DOHH2 (cell line): ENCODE results near the gene BECN2.

Experiments used
- H3F3A ChIP-seq: fragments of 200-600 bp; sonication (generic), shearing (Covaris generic); 2 replicates; pipeline ENCODE4 v1.6.0; 2016; ENCODE audit warnings: antibody characterized with exemption, mild to moderate bottlenecking; ENCODE audit not compliant: control insufficient read depth, insufficient read depth
- H3K27ac ChIP-seq: fragments of 200-600 bp; sonication (generic); 2 replicates; pipeline ENCODE4 v1.5.1; 2014; ENCODE audit warnings: low read depth, mild to moderate bottlenecking, low read length, moderate library complexity
- H3K27me3 ChIP-seq: fragments of 200-600 bp; sonication (generic); 2 replicates; pipeline ENCODE4 v1.6.1; 2014; ENCODE audit warnings: mild to moderate bottlenecking, low read length, mixed read lengths; ENCODE audit not compliant: control insufficient read depth
- H3K36me3 ChIP-seq: fragments of 200-600 bp; sonication (generic); 2 replicates; pipeline ENCODE4 v1.6.1; 2014; ENCODE audit warnings: mild to moderate bottlenecking, low read length, moderate library complexity, mixed read lengths; ENCODE audit not compliant: control insufficient read depth
- H3K4me1 ChIP-seq: fragments of 200-600 bp; sonication (generic); 2 replicates; pipeline ENCODE4 v1.6.1; 2014; ENCODE audit warnings: mild to moderate bottlenecking, low read length, mixed read lengths; ENCODE audit not compliant: control insufficient read depth
- H3K4me2 ChIP-seq: fragments of 200-600 bp; sonication (generic); 2 replicates; pipeline ENCODE4 v1.6.0; 2014; ENCODE audit warnings: mild to moderate bottlenecking, low read length, moderate library complexity
- H3K4me3 ChIP-seq: fragments of 200-600 bp; sonication (generic); 2 replicates; pipeline ENCODE4 v1.5.1; 2014; ENCODE audit warnings: mild to moderate bottlenecking, low read length, mixed read lengths
- H3K79me2 ChIP-seq: fragments of 200-600 bp; sonication (generic); 2 replicates; pipeline ENCODE4 v1.6.1; 2014; ENCODE audit warnings: mild to moderate bottlenecking, low read length, mixed read lengths; ENCODE audit not compliant: control insufficient read depth
- H3K9me2 ChIP-seq: fragments of 200-600 bp; sonication (generic); replicated peaks from 2 replicates; pipeline ENCODE4 v1.6.1; 2014; ENCODE audit warnings: mild to moderate bottlenecking, low read length, mixed read lengths; ENCODE audit not compliant: control insufficient read depth
- H3K9me3 ChIP-seq: fragments of 200-600 bp; sonication (generic); 2 replicates; pipeline ENCODE4 v1.6.1; 2014; ENCODE audit warnings: antibody characterized with exemption, low read length, mixed read lengths; ENCODE audit not compliant: control insufficient read depth, insufficient read depth
- H4K20me1 ChIP-seq: fragments of 200-600 bp; sonication (generic); 2 replicates; pipeline ENCODE4 v1.6.0; 2014; ENCODE audit warnings: low read depth, mild to moderate bottlenecking, antibody characterized with exemption, low read length, moderate library complexity; ENCODE audit not compliant: control insufficient read depth, insufficient read depth
- EZH2phosphoT487 ChIP-seq: fragments of 200-600 bp; sonication (generic); IDR thresholded peaks from 2 replicates; pipeline ENCODE4 v1.6.1; 2017; ENCODE audit warnings: borderline replicate concordance, mild to moderate bottlenecking, antibody characterized with exemption, low read length, moderate library complexity, mixed read lengths
- TF ChIP-seq, protein P1 (sequence below): fragments of 200-600 bp; sonication (generic); IDR thresholded peaks from one replicate; pipeline ENCODE4 v1.5.1; 2014; ENCODE audit warnings: antibody characterized with exemption, mild to moderate bottlenecking, low read depth, low read length; ENCODE audit not compliant: poor library complexity, severe bottlenecking

BECN2 gene

DNA sequence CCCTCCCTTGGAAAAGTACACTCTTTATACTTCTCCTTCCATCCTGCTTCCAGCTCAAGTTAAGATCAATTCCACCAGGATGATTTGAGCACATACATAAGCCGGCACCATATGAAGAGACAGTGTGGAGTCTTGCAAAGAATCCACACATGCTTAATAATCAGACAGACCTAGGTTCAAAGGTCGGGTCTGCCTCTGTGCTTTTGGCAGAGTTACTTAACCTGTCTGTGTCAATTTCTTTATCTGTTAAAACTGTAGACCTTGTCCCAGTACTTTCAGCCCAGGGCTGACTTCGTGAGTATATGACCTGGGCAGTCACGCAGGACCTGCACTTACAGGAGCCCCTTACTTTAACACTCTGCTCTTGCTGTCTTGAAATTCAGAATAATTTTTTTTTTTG is 30.2 kb upstream of the BECN2 start:
- H3K9me2 ChIP-seq = no peaks in the 10 kb centered on the region
- no peaks in the 10 kb centered on the region for H3K4me1 ChIP-seq
- no peaks in the 10 kb centered on the region for H4K20me1 ChIP-seq
- H3K9me3 ChIP-seq = no peaks in the 10 kb centered on the region
- H3K79me2 ChIP-seq = no peaks in the 10 kb centered on the region
- no peaks in the 10 kb centered on the region for H3K27me3 ChIP-seq
- no peak overlapping the region for H3K27ac ChIP-seq
- H3K4me3 ChIP-seq = no peak overlapping the region
- TF ChIP-seq, protein P1, sequence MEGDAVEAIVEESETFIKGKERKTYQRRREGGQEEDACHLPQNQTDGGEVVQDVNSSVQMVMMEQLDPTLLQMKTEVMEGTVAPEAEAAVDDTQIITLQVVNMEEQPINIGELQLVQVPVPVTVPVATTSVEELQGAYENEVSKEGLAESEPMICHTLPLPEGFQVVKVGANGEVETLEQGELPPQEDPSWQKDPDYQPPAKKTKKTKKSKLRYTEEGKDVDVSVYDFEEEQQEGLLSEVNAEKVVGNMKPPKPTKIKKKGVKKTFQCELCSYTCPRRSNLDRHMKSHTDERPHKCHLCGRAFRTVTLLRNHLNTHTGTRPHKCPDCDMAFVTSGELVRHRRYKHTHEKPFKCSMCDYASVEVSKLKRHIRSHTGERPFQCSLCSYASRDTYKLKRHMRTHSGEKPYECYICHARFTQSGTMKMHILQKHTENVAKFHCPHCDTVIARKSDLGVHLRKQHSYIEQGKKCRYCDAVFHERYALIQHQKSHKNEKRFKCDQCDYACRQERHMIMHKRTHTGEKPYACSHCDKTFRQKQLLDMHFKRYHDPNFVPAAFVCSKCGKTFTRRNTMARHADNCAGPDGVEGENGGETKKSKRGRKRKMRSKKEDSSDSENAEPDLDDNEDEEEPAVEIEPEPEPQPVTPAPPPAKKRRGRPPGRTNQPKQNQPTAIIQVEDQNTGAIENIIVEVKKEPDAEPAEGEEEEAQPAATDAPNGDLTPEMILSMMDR = no peak
- TF ChIP-seq EZH2phosphoT487 = no peak
- H3F3A ChIP-seq = no peaks in the 10 kb centered on the region
- no peaks in the 10 kb centered on the region for H3K36me3 ChIP-seq
- H3K4me2 ChIP-seq = no peak overlapping the region

GRCh38 chr1:241932845-241933244 is 24.7 kb upstream of the BECN2 start:
- Histone ChIP-seq H3K27ac (no peak overlapping the region), H3K4me1 (no peaks in the 10 kb centered on the region), H3K79me2 (no peaks in the 10 kb centered on the region), H3K4me2 (no peak overlapping the region), H3K9me2 (no peaks in the 10 kb centered on the region), H3K4me3 (no peak overlapping the region), H3K27me3 (no peaks in the 10 kb centered on the region), H3F3A (no peaks in the 10 kb centered on the region), H3K36me3 (no peaks in the 10 kb centered on the region), H3K9me3 (no peaks in the 10 kb centered on the region), H4K20me1 (no peaks in the 10 kb centered on the region)
- TF ChIP-seq, protein P1 = no peak
- no peak for TF ChIP-seq EZH2phosphoT487

- H3K36me3 ChIP-seq = no peaks in the 10 kb centered on the region
- H3F3A ChIP-seq = no peaks in the 10 kb centered on the region
- no peaks in the 10 kb centered on the region for H3K9me3 ChIP-seq
- H3K27ac ChIP-seq = no peak overlapping the region
- no peaks in the 10 kb centered on the region for H4K20me1 ChIP-seq
- no peak overlapping the region for H3K4me2 ChIP-seq
- no peaks in the 10 kb centered on the region for H3K27me3 ChIP-seq
- H3K9me2 ChIP-seq = no peaks in the 10 kb centered on the region
- H3K79me2 ChIP-seq = no peaks in the 10 kb centered on the region
- no peaks in the 10 kb centered on the region for H3K4me1 ChIP-seq
- H3K4me3 ChIP-seq = no peak overlapping the region
- TF ChIP-seq EZH2phosphoT487 = no peak
- TF ChIP-seq, protein P1 = no peak
Measured at GRCh38 chr1:241934201-241934848, 23.2 kb upstream of the BECN2 start.

DNA sequence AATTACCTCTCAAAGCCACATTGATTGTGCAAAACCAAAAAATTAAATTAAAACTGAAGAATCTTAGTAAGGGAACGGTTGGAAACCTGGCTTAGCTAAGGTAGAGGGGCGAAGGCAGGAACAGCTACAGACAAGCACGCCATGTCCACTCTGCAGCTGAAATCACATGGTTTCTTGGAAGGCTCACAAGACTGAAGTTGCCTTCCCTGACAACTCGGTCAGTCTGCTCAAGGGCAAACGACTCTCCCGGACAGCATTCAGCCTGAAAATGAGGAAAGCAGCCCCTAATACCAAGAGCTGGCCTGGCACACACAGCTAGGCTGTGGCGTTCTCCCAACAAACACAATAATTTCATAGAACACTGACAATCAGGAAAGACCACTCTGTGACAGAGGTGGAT is 22.7 kb upstream of the BECN2 start:
- Histone ChIP-seq H3K9me2 (no peaks in the 10 kb centered on the region), H3K27me3 (no peaks in the 10 kb centered on the region), H3K36me3 (no peaks in the 10 kb centered on the region), H3F3A (no peaks in the 10 kb centered on the region), H4K20me1 (no peaks in the 10 kb centered on the region), H3K9me3 (no peaks in the 10 kb centered on the region), H3K4me1 (no peaks in the 10 kb centered on the region), H3K79me2 (no peaks in the 10 kb centered on the region), H3K27ac (no peak overlapping the region), H3K4me3 (no peak overlapping the region), H3K4me2 (no peak overlapping the region)
- TF ChIP-seq EZH2phosphoT487 = no peak
- TF ChIP-seq, protein P1 = no peak
